GM06990 (cell line): ENCODE data around the gene TMEM100.

Experiments used
- DNase-seq: peaks from one replicate; pipeline ENCODE4 v3.0.0-alpha.2; 2011; ENCODE audit not compliant: insufficient read length; ENCODE audit errors: extremely low read depth
- H3K27me3 ChIP-seq: replicated peaks from 2 replicates; pipeline ENCODE4 v1.6.0; 2011; ENCODE audit warnings: low read length; ENCODE audit not compliant: control insufficient read depth, insufficient read depth
- H3K36me3 ChIP-seq: 2 replicates; pipeline ENCODE4 v1.5.1; 2011; ENCODE audit warnings: low read length; ENCODE audit not compliant: control insufficient read depth, insufficient read depth
- H3K4me3 ChIP-seq: replicated peaks from 2 replicates; pipeline ENCODE4 v1.5.1; 2011; ENCODE audit warnings: low read depth, mild to moderate bottlenecking, control low read depth, low read length
- TF ChIP-seq, protein P1 (sequence below): IDR thresholded peaks from 2 replicates; pipeline ENCODE4 v1.5.1; 2011; ENCODE audit warnings: low read length, control low read depth, mild to moderate bottlenecking, inconsistent platforms; ENCODE audit not compliant: insufficient read depth, poor library complexity, severe bottlenecking

TMEM100 gene

GRCh38 chr17:55734128-55734781 lies 11.6 kb upstream of the TMEM100 start:
- no peak overlapping the region for H3K4me3 ChIP-seq

GRCh38 chr17:55731586-55732250 lies 9.1 kb upstream of the TMEM100 start:
- TF ChIP-seq, protein P1, sequence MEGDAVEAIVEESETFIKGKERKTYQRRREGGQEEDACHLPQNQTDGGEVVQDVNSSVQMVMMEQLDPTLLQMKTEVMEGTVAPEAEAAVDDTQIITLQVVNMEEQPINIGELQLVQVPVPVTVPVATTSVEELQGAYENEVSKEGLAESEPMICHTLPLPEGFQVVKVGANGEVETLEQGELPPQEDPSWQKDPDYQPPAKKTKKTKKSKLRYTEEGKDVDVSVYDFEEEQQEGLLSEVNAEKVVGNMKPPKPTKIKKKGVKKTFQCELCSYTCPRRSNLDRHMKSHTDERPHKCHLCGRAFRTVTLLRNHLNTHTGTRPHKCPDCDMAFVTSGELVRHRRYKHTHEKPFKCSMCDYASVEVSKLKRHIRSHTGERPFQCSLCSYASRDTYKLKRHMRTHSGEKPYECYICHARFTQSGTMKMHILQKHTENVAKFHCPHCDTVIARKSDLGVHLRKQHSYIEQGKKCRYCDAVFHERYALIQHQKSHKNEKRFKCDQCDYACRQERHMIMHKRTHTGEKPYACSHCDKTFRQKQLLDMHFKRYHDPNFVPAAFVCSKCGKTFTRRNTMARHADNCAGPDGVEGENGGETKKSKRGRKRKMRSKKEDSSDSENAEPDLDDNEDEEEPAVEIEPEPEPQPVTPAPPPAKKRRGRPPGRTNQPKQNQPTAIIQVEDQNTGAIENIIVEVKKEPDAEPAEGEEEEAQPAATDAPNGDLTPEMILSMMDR: no peak
- no peak for DNase-seq
- Histone ChIP-seq H3K27me3 (no peaks in the 10 kb centered on the region), H3K36me3 (no peaks in the 10 kb centered on the region), H3K4me3 (no peak overlapping the region)

More at GRCh38 chr17:55734128-55734781, 11.6 kb upstream of the TMEM100 start:
- no peak for DNase-seq
- TF ChIP-seq, protein P1: no peak
- Histone ChIP-seq H3K27me3 (no peaks in the 10 kb centered on the region), H3K36me3 (no peaks in the 10 kb centered on the region)

DNA sequence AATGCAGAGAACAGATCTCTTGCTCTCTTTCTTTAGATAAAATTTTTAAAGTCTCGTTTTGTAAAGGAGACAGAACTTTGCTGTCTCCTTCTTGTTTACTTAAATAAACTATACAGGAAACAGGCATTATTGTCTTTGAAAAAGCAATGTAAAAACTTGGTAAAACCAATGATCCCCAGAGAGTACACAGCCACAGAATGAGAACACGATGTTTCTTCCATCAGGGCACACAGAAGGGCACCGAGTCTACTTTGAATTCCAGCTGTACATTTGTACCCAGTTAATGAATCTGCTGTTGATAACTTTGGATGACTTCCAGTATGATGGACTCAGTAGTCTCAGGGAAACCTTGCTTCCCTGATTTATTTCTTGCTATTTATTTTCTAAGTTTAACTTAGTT lies 8.1 kb upstream of the TMEM100 start:
- Histone ChIP-seq H3K27me3 (no peaks in the 10 kb centered on the region), H3K36me3 (no peaks in the 10 kb centered on the region), H3K4me3 (no peak overlapping the region)
- TF ChIP-seq, protein P1: no peak
- DNase-seq: no peak

- TF ChIP-seq, protein P1: no peak
- Histone ChIP-seq H3K36me3 (no peaks in the 10 kb centered on the region), H3K4me3 (no peak overlapping the region), H3K27me3 (no peaks in the 10 kb centered on the region)
- DNase-seq: no peak
Measured at GRCh38 chr17:55730380-55730779, 7.7 kb upstream of the TMEM100 start.

GRCh38 chr17:55729484-55729883 lies 6.8 kb upstream of the TMEM100 start:
- Histone ChIP-seq H3K4me3 (no peak overlapping the region), H3K27me3 (no peaks in the 10 kb centered on the region), H3K36me3 (no peaks in the 10 kb centered on the region)
- TF ChIP-seq, protein P1: no peak
- DNase-seq: no peak
